Neural cell (in vitro differentiated cells): ENCODE results near the gene GALNT2.

Experiments
- EP300 ChIP-seq: fragments of 450-650 bp; conservative IDR thresholded peaks from 2 replicates; pipeline ENCODE4 v1.6.1; 2014; ENCODE audit warnings: antibody characterized with exemption, mild to moderate bottlenecking, moderate library complexity; ENCODE audit not compliant: poor library complexity, severe bottlenecking
- EZH2 ChIP-seq: fragments of 200-600, 300-800 bp; shearing (Covaris generic), sonication (generic); IDR thresholded peaks from 2 replicates; pipeline ENCODE4 v1.6.1; 2014; ENCODE audit warnings: antibody characterized with exemption, low read length, borderline replicate concordance, mild to moderate bottlenecking; ENCODE audit not compliant: insufficient read depth, poor library complexity, severe bottlenecking
- MXI1 ChIP-seq: fragments of 450-650 bp; conservative IDR thresholded peaks from 2 replicates; pipeline ENCODE4 v1.6.1; 2014; ENCODE audit warnings: antibody characterized with exemption, mild to moderate bottlenecking; ENCODE audit not compliant: poor library complexity, severe bottlenecking
- POLR2AphosphoS5 ChIP-seq: IDR thresholded peaks from 2 replicates; pipeline ENCODE4 v1.6.1; 2012
- SMC3 ChIP-seq: fragments of 450-650 bp; conservative IDR thresholded peaks from 2 replicates; pipeline ENCODE4 v1.6.1; 2014; ENCODE audit warnings: antibody characterized with exemption, mild to moderate bottlenecking, moderate library complexity; ENCODE audit not compliant: poor library complexity
- TAF1 ChIP-seq: IDR thresholded peaks from 2 replicates; pipeline ENCODE4 v1.6.1; 2012; ENCODE audit warnings: low read depth
- TF ChIP-seq, protein P1 (sequence below): fragments of 450-650 bp; IDR thresholded peaks from 2 replicates; pipeline ENCODE4 v1.5.1; 2014; ENCODE audit warnings: antibody characterized with exemption, mild to moderate bottlenecking, moderate library complexity; ENCODE audit not compliant: poor library complexity, severe bottlenecking

DNA sequence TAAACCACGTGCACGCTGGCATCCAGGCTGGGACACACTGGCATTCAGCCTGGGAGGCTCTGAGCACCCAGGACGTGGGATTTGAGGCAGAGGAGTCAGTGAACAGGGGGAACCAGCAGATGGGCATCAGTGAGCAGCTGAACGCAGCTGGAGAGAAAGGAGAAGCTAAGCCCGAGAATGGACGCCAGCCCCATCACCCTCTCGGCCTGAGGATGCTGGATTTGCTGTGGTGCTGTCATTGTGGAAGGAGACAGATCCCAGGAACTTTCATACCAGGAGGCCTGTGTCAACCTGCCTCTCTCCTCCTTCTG lies 226.3 kb downstream of the GALNT2 start:
- TF ChIP-seq, protein P1, sequence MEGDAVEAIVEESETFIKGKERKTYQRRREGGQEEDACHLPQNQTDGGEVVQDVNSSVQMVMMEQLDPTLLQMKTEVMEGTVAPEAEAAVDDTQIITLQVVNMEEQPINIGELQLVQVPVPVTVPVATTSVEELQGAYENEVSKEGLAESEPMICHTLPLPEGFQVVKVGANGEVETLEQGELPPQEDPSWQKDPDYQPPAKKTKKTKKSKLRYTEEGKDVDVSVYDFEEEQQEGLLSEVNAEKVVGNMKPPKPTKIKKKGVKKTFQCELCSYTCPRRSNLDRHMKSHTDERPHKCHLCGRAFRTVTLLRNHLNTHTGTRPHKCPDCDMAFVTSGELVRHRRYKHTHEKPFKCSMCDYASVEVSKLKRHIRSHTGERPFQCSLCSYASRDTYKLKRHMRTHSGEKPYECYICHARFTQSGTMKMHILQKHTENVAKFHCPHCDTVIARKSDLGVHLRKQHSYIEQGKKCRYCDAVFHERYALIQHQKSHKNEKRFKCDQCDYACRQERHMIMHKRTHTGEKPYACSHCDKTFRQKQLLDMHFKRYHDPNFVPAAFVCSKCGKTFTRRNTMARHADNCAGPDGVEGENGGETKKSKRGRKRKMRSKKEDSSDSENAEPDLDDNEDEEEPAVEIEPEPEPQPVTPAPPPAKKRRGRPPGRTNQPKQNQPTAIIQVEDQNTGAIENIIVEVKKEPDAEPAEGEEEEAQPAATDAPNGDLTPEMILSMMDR, result no peak
- no peak for TF ChIP-seq MXI1
- TF ChIP-seq POLR2AphosphoS5, result no peak
- TF ChIP-seq EZH2, result no peak
- TF ChIP-seq TAF1, result no peak
- no peak for TF ChIP-seq SMC3
- no peak for TF ChIP-seq EP300
